GM06990 (cell line): ENCODE measurements around the gene SLC4A1AP.

Experiments
- DNase-seq: peaks from one replicate; pipeline ENCODE4 v3.0.0-alpha.2; 2011; ENCODE audit not compliant: insufficient read length; ENCODE audit errors: extremely low read depth
- H3K27me3 ChIP-seq: replicated peaks from 2 replicates; pipeline ENCODE4 v1.6.0; 2011; ENCODE audit warnings: low read length; ENCODE audit not compliant: control insufficient read depth, insufficient read depth
- H3K36me3 ChIP-seq: 2 replicates; pipeline ENCODE4 v1.5.1; 2011; ENCODE audit warnings: low read length; ENCODE audit not compliant: control insufficient read depth, insufficient read depth
- H3K4me3 ChIP-seq: replicated peaks from 2 replicates; pipeline ENCODE4 v1.5.1; 2011; ENCODE audit warnings: low read depth, mild to moderate bottlenecking, control low read depth, low read length
- CTCF ChIP-seq: IDR thresholded peaks from 2 replicates; pipeline ENCODE4 v1.5.1; 2011; ENCODE audit warnings: low read length, control low read depth, mild to moderate bottlenecking, inconsistent platforms; ENCODE audit not compliant: insufficient read depth, poor library complexity, severe bottlenecking

The SLC4A1AP gene

GRCh38 chr2:27655155-27655951 is 8.3 kb upstream of the SLC4A1AP start:
- no peaks in the 10 kb centered on the region for H3K27me3 ChIP-seq
- TF ChIP-seq CTCF = no peak
- H3K36me3 ChIP-seq = peaks cover 16% of the 10 kb centered on the region
- no peak for DNase-seq
- H3K4me3 ChIP-seq = no peak overlapping the region

GRCh38 chr2:27661371-27661770 is 2.3 kb upstream of the SLC4A1AP start:
- no peaks in the 10 kb centered on the region for H3K27me3 ChIP-seq
- H3K4me3 ChIP-seq = no peak overlapping the region
- no peak for TF ChIP-seq CTCF
- H3K36me3 ChIP-seq = peaks cover 6% of the 10 kb centered on the region
- no peak for DNase-seq

GRCh38 chr2:27664154-27664574 is 475 bp downstream of the SLC4A1AP start:
- DNase-seq = no peak

GRCh38 chr2:27664622-27665363 is 1.1 kb downstream of the SLC4A1AP start:
- no peak for DNase-seq
- peaks cover 4% of the 10 kb centered on the region for H3K36me3 ChIP-seq
- H3K4me3 ChIP-seq = peak overlapping the region; percentile 94
- no peaks in the 10 kb centered on the region for H3K27me3 ChIP-seq
- no peak for TF ChIP-seq CTCF

More at GRCh38 chr2:27664154-27664574, 475 bp downstream of the SLC4A1AP start:
- TF ChIP-seq CTCF = no peak
- Histone ChIP-seq H3K4me3 (peak overlapping the region; percentile 94), H3K36me3 (peaks cover 5% of the 10 kb centered on the region), H3K27me3 (no peaks in the 10 kb centered on the region)

GRCh38 chr2:27667446-27667845 is 3.8 kb downstream of the SLC4A1AP start:
- peaks cover 3% of the 10 kb centered on the region; the same call in 1 of the 2 replicates for H3K36me3 ChIP-seq
- no peak overlapping the region for H3K4me3 ChIP-seq
- TF ChIP-seq CTCF = no peak
- no peak for DNase-seq
- no peaks in the 10 kb centered on the region for H3K27me3 ChIP-seq
